Thymus (tissue), 11 donors: ENCODE data around the gene LAD1. TPM values are rescaled to one million over a fixed set of nuclear protein-coding genes. Genes with fewer than 3 reads are reported as not detected.

ENCODE experiments used
- DNase-seq, 9 donors: peaks; one replicate each; pipeline ENCODE4 v3.0.0-alpha.2; 2013; ENCODE audit warnings: low spot score in 9 of 9, low read depth in 6 of 9, missing footprints in 1 of 9
- H3K27ac ChIP-seq, 2 donors: one replicate each; pipeline ENCODE4 v1.5.1; 2013; ENCODE audit warnings: control low read depth in 1 of 2, low read depth in 1 of 2, low read length in 1 of 2, mild to moderate bottlenecking in 1 of 2, moderate library complexity in 1 of 2
- H3K27me3 ChIP-seq, 2 donors: one replicate each; pipeline ENCODE4 v1.5.1; 2013; ENCODE audit warnings: low read length in 1 of 2; ENCODE audit not compliant: control insufficient read depth in 2 of 2, insufficient read depth in 1 of 2
- H3K36me3 ChIP-seq, 2 donors: one replicate each; pipeline ENCODE4 v1.5.1; 2013; ENCODE audit warnings: low read length in 1 of 2, mild to moderate bottlenecking in 1 of 2, moderate library complexity in 1 of 2; ENCODE audit not compliant: control insufficient read depth in 2 of 2, insufficient read depth in 2 of 2
- H3K4me1 ChIP-seq, 2 donors: one replicate each; pipeline ENCODE4 v1.5.1; 2013; ENCODE audit warnings: low read length in 2 of 2; ENCODE audit not compliant: control insufficient read depth in 2 of 2, insufficient read depth in 2 of 2
- H3K4me3 ChIP-seq, 2 donors: one replicate each; pipeline ENCODE4 v1.5.1; 2013; ENCODE audit warnings: low read length in 2 of 2, control low read depth in 1 of 2, mild to moderate bottlenecking in 1 of 2
- H3K9me3 ChIP-seq, 2 donors: one replicate each; pipeline ENCODE4 v1.5.1; 2013; ENCODE audit warnings: low read length in 1 of 2, mild to moderate bottlenecking in 1 of 2; ENCODE audit not compliant: control insufficient read depth in 2 of 2, insufficient read depth in 1 of 2
- WGBS: extraction: QIAGEN DNeasy Blood & Tissue Kit; methylation state at CpG from one replicate; pipeline ENCODE4 v1.1.7; 2013; 5-methylcytosine and 5-hydroxymethylcytosine counted together
- polyA plus RNA-seq: library from polyadenylated mRNA; stranded (reverse); fragments of 200-250 nt; gene quantifications from one replicate; pipeline ENCODE4 v1.2.3, GENCODE V29; 2013
- total RNA-seq: library from RNA; stranded (reverse); fragments of 120-200 nt; gene quantifications from one replicate; pipeline ENCODE4 v1.2.4, GENCODE V29; 2013
- donor health status: healthy.

LAD1 gene
- total and polyA plus RNA-seq, 2 donors: 9.1 to 19.5 TPM

GRCh38 chr1:201345081-201345355, 54.1 kb downstream of the LAD1 start:
- 88% methylated on average over 5 of the region's 5 CpGs for WGBS
- no peak overlapping the region for H3K4me3 ChIP-seq
- no peaks in the 10 kb centered on the region for H3K36me3 ChIP-seq
- DNase-seq: no peak
- H3K4me1 ChIP-seq: no peaks in the 10 kb centered on the region
- peaks cover 0 to 15% of the 10 kb centered on the region in 2 donors for H3K27me3 ChIP-seq
- no peak overlapping the region for H3K27ac ChIP-seq
- H3K9me3 ChIP-seq: no peaks in the 10 kb centered on the region

GRCh38 chr1:201344206-201345080, 54.7 kb downstream of the LAD1 start:
- DNase-seq: no peak
- H3K4me3 ChIP-seq: no peak overlapping the region
- WGBS: 87% methylated on average over 7 of the region's 7 CpGs

DNA sequence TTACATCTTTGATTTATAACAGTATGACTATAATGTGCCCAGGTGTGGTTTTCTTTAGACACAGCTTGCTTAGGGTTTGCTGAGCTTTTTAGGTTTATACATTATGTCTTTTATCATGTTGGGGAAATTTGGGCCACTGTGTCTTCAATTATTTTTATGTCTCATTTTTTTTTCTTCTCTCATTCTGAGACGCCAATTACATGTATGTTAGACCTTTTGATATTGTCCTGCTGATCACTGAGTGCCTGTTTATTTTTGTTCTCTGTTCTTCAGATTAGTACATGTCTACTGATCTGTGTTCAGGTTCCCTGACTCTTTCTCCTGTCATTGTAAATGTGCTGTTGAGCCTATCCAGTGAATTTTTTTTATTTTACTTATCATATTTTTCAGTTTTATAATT, 57.7 kb downstream of the LAD1 start:
- Histone ChIP-seq H3K36me3 (no peaks in the 10 kb centered on the region), H3K4me3 (no peak overlapping the region), H3K9me3 (no peaks in the 10 kb centered on the region), H3K27ac (no peak overlapping the region), H3K27me3 (peaks cover 0 to 4% of the 10 kb centered on the region in 2 donors), H3K4me1 (no peaks in the 10 kb centered on the region)
- no peak for DNase-seq
- 93% methylated on average over 1 of the region's 1 CpG for WGBS

More at GRCh38 chr1:201344206-201345080, 54.7 kb downstream of the LAD1 start:
- Histone ChIP-seq H3K4me1 (no peaks in the 10 kb centered on the region), H3K36me3 (no peaks in the 10 kb centered on the region), H3K27me3 (peaks cover 0 to 15% of the 10 kb centered on the region in 2 donors), H3K27ac (no peak overlapping the region), H3K9me3 (no peaks in the 10 kb centered on the region)

DNA sequence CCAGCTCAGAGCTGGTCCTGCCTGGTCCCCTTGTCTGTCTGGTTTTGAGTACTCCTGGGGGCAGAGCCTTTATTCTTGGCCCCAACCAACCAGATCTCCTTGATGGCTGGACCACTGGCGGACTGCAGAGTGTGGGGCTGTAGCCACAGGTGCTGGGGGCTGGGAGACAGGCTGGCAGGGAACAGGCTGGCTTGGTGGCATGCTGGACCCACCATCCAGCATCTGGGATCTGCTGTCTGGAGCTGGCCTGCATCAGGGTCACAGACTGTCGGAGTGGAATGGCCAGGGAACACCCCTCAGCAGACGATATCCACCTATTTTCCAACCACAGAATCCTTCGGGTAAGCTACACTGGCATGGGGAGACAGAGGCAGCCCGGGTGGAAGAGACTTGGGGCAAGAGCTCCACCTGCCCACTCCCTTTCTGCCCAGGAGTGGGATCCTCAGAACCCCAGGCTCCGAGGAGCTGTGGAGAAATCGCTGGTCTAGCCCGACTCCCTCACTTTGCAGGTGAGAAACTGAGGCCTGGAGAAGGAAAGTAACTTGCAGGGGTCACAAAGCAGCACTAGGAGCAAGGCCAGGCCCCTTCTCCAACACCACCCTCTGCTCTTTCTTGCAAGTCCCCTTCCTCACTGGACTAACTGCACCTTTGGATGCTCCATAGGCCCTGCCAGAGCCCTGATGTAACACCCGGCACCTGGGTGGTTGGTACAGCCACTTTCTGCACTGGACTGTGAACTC, 62.2 kb downstream of the LAD1 start:
- H3K27ac ChIP-seq: no peak overlapping the region
- no peaks in the 10 kb centered on the region for H3K4me1 ChIP-seq
- H3K27me3 ChIP-seq: peaks cover 0 to 2% of the 10 kb centered on the region in 2 donors
- H3K9me3 ChIP-seq: no peaks in the 10 kb centered on the region
- WGBS: 93% methylated on average over 9 of the region's 9 CpGs
- DNase-seq: no peak
- H3K4me3 ChIP-seq: no peak overlapping the region
- H3K36me3 ChIP-seq: no peaks in the 10 kb centered on the region

GRCh38 chr1:201335901-201336300, 63.2 kb downstream of the LAD1 start:
- DNase-seq: no peak
- no peaks in the 10 kb centered on the region for H3K4me1 ChIP-seq
- WGBS: 85% methylated on average over 3 of the region's 3 CpGs
- no peak overlapping the region for H3K27ac ChIP-seq
- H3K27me3 ChIP-seq: peaks cover 0 to 2% of the 10 kb centered on the region in 2 donors
- H3K36me3 ChIP-seq: no peaks in the 10 kb centered on the region
- H3K4me3 ChIP-seq: no peak overlapping the region
- H3K9me3 ChIP-seq: no peaks in the 10 kb centered on the region

DNA sequence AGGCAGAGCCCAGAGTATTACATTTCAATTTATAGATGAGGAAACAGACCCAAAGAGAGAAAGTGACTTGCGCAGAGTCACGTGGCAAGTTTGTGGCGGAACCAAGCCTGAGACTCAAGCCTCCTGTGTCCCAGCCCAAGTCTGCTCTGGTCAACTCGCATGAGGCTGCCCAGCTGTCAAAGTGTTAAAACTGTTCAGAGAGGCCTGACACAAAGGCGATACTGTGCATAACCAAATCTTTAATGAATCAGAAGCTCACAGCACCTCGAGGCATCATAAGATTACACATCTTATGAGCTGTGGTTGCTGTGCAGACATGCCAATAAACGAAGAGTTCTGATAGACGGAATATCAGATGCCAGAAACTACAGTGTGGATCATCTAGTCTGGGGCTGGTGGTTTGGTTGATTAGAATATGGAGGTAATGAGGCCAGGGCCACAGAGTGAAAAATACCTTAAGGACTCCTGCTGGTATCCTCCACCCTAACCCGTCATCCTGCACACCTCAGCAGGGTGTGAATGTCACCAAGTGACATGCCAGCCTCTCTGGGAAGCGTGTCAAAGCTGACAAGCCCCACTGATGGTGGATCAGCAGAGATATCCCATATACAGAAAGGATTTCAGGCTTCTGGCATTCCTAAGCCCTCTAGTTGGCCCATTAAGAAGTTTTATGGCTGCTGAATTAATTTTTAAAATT, 63.8 kb downstream of the LAD1 start:
- Histone ChIP-seq H3K27me3 (peaks cover 0 to 2% of the 10 kb centered on the region in 2 donors), H3K4me3 (no peak overlapping the region), H3K9me3 (no peaks in the 10 kb centered on the region), H3K27ac (no peak overlapping the region), H3K4me1 (no peaks in the 10 kb centered on the region), H3K36me3 (no peaks in the 10 kb centered on the region)
- 90% methylated on average over 10 of the region's 10 CpGs for WGBS
- no peak for DNase-seq

DNA sequence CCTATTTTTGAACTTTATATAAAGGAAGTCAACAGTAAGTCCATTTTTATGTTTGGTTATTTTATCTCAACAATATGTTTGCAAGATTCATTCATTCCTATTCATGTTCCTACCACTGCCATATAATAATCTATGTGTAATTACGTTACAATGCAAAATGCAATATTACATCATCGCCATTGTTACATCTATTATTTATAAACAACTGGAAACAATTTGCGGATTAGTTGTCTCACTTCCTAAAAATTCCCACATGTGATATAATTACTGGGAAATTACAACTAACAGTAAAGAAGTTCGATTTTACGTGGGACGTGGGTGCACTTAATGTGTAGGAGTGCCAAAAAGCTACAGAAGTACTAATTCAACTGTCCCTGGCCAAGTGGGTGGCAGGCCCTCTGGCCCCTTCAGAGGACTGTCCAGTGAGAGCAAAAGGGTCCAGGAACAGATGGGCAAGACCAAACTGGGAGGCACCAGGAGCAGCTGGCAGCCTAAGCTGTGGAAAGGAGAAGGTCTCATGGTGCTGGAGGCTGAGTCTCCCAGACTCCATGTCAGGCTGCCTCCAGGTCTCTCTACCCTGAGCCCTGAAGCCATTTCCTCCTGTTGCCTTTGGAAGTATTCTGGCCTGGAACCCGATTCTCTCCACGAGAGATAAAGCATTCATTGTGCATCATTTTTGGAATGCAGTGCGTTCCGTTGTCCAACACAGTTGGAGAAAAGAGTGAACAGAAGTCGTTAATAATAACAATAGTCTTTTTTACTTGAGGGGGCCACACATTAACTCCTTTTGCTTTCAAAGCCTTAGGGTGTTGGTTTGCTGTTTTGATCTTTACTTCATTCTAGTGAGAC, 64.6 kb downstream of the LAD1 start:
- no peaks in the 10 kb centered on the region for H3K4me1 ChIP-seq
- no peak overlapping the region for H3K27ac ChIP-seq
- H3K9me3 ChIP-seq: no peaks in the 10 kb centered on the region
- DNase-seq: no peak
- H3K27me3 ChIP-seq: peaks cover 0 to 2% of the 10 kb centered on the region in 2 donors
- H3K4me3 ChIP-seq: no peak overlapping the region
- H3K36me3 ChIP-seq: no peaks in the 10 kb centered on the region
- 91% methylated on average over 11 of the region's 11 CpGs for WGBS

DNA sequence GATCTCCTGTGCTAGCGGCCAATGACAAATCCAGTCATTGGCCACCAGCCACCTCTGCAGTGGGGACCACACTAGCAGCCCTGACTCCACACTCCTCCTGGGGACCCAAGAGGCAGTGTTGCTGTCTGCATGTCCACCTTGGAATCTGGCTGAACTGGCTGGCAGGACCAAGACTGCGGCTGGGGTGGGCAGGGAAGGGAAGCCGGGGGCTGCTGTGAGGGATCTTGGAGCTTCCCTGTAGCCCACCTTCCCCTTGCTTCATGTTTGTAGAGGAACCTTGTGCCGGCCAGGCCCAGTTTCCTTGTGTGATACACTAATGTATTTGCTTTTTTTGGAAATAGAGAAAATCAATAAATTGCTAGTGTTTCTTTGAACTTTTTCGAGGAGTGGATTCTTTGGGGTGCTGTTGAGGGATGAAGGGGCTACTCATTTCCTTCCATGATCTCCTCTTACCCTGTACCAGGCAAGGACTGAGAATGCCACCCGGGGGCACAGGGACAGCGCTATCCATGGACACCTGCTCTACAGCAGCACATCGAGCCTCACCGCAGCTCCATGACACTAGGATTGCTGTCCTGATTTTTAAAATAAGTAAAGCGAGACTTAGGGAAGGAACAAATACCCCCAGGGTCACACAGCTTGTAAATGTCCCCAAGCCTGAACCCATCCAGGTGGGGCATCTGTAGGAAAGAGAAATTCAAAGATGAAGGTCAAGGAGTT, 66.3 kb downstream of the LAD1 start:
- no peak for DNase-seq
- 95% methylated on average over 10 of the region's 10 CpGs for WGBS

More for the DNA sequence above, 66.3 kb downstream of the LAD1 start:
- Histone ChIP-seq H3K27me3 (peaks cover 0 to 2% of the 10 kb centered on the region in 2 donors), H3K36me3 (no peaks in the 10 kb centered on the region), H3K27ac (no peak overlapping the region), H3K4me1 (no peaks in the 10 kb centered on the region), H3K4me3 (no peak overlapping the region), H3K9me3 (no peaks in the 10 kb centered on the region)
